Measurements from ENCODE around the gene SCYGR6.

Gene SCYGR6

GRCh38 chr2:227710986-227711385 lies 13.6 kb downstream of the SCYGR6 start:
- DNase-seq: no peak

- DNase-seq: no peak
These were observed 17.2 kb downstream of the SCYGR6 start for GRCh38 chr2:227707390-227707789.

GRCh38 chr2:227706859-227707258 lies 17.7 kb downstream of the SCYGR6 start:
- DNase-seq: no peak

- no peak for DNase-seq
These were observed 20.6 kb downstream of the SCYGR6 start for GRCh38 chr2:227703961-227704360.

GRCh38 chr2:227703280-227703732 lies 21.3 kb downstream of the SCYGR6 start:
- DNase-seq: no peak

- DNase-seq: no peak
These were observed 23.0 kb downstream of the SCYGR6 start for GRCh38 chr2:227701556-227701955.

GRCh38 chr2:227696990-227697679 lies 27.4 kb downstream of the SCYGR6 start:
- DNase-seq: no peak

GRCh38 chr2:227687189-227687588 lies 37.4 kb downstream of the SCYGR6 start:
- no peak for DNase-seq

- no peak for DNase-seq
These were observed 40.3 kb downstream of the SCYGR6 start for GRCh38 chr2:227684258-227684657.

GRCh38 chr2:227677928-227678327 lies 46.6 kb downstream of the SCYGR6 start:
- DNase-seq: no peak

GRCh38 chr2:227674485-227674884 lies 50.1 kb downstream of the SCYGR6 start:
- no peak for DNase-seq
